ENCODE results near the gene CRAMP1.

Gene CRAMP1

DNA sequence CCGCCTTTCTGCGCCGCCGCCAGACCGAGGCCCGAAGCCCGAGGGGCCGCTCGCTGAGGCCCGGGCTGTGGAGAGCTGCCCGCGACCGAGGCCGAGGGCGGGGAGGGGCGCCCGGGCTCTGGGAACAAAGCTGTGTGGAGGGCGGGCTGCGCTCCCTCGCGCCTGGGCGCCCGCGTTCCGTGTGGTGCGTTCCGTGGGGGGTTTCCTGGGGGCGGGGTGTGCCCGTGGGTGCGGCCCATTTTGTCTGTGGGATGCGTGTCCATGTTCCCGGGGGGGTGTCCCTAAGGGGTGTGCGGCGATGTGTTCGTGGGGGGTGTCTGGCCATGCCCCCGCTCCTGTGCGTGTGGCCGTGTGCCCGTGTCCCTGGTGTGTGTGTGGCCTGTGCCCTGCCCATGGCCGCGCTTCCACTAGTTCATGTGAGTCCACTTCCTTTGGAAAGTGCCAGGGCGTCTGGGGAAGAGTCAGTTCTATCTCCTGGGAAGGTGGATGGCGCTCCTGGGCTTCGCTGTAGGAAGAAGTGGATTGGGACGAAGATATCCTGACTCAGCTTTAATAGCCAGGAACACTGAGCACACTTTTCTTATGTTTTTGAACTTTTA is 66.4 kb downstream of the CRAMP1 start (continued):
- TF ChIP-seq ZNF624 (tag by site-specific recombination; IDR thresholded peaks at IDR 0.05), result no peak
- no peak for TF ChIP-seq ZNF530 (tag by site-specific recombination; IDR thresholded peaks at IDR 0.05; ENCODE audit: low read depth)
- TF ChIP-seq ZNF112 (tag by site-specific recombination; IDR thresholded peaks at IDR 0.05), result no peak
- no peak for TF ChIP-seq KLF7 (tag by site-specific recombination; IDR thresholded peaks at IDR 0.05; ENCODE audit: borderline replicate concordance)
- TF ChIP-seq KLF10 (tag by site-specific recombination; IDR thresholded peaks at IDR 0.05), result no peak
- TF ChIP-seq, protein P1, sequence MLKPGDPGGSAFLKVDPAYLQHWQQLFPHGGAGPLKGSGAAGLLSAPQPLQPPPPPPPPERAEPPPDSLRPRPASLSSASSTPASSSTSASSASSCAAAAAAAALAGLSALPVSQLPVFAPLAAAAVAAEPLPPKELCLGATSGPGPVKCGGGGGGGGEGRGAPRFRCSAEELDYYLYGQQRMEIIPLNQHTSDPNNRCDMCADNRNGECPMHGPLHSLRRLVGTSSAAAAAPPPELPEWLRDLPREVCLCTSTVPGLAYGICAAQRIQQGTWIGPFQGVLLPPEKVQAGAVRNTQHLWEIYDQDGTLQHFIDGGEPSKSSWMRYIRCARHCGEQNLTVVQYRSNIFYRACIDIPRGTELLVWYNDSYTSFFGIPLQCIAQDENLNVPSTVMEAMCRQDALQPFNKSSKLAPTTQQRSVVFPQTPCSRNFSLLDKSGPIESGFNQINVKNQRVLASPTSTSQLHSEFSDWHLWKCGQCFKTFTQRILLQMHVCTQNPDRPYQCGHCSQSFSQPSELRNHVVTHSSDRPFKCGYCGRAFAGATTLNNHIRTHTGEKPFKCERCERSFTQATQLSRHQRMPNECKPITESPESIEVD (tag by site-specific recombination; IDR thresholded peaks at IDR 0.05), result no peak
- no peak for TF ChIP-seq BCL11A (tag by site-specific recombination; IDR thresholded peaks at IDR 0.05; ENCODE audit: low read depth)
- TF ChIP-seq ZNF132 (tag by site-specific recombination; IDR thresholded peaks at IDR 0.05; ENCODE audit: borderline replicate concordance), result no peak
- no peak for TF ChIP-seq ZNF174 (tag by site-specific recombination; IDR thresholded peaks at IDR 0.05)
- no peak for TF ChIP-seq ZNF776 (tag by site-specific recombination; IDR thresholded peaks at IDR 0.05; ENCODE audit: borderline replicate concordance)
- TF ChIP-seq ZBTB20 (tag by site-specific recombination; IDR thresholded peaks at IDR 0.05), result peak; percentile 96
- TF ChIP-seq, protein P2, sequence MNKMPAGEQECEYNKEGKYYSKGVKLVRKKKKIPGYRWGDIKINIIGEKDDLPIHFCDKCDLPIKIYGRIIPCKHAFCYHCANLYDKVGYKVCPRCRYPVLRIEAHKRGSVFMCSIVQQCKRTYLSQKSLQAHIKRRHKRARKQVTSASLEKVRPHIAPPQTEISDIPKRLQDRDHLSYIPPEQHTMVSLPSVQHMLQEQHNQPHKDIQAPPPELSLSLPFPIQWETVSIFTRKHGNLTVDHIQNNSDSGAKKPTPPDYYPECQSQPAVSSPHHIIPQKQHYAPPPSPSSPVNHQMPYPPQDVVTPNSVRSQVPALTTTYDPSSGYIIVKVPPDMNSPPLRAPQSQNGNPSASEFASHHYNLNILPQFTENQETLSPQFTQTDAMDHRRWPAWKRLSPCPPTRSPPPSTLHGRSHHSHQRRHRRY (tag by site-specific recombination; IDR thresholded peaks at IDR 0.05), result no peak
- TF ChIP-seq ZBTB17 (tag by site-specific recombination; IDR thresholded peaks at IDR 0.05), result peak; percentile 29
- TF ChIP-seq, protein P3, sequence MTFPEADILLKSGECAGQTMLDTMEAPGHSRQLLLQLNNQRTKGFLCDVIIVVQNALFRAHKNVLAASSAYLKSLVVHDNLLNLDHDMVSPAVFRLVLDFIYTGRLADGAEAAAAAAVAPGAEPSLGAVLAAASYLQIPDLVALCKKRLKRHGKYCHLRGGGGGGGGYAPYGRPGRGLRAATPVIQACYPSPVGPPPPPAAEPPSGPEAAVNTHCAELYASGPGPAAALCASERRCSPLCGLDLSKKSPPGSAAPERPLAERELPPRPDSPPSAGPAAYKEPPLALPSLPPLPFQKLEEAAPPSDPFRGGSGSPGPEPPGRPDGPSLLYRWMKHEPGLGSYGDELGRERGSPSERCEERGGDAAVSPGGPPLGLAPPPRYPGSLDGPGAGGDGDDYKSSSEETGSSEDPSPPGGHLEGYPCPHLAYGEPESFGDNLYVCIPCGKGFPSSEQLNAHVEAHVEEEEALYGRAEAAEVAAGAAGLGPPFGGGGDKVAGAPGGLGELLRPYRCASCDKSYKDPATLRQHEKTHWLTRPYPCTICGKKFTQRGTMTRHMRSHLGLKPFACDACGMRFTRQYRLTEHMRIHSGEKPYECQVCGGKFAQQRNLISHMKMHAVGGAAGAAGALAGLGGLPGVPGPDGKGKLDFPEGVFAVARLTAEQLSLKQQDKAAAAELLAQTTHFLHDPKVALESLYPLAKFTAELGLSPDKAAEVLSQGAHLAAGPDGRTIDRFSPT (tag by site-specific recombination; IDR thresholded peaks at IDR 0.05), result peak; percentile 83
- no peak for TF ChIP-seq ZNF48 (tag by site-specific recombination; IDR thresholded peaks at IDR 0.05)
- no peak for TF ChIP-seq ZNF473 (tag by site-specific recombination; IDR thresholded peaks at IDR 0.05)
- TF ChIP-seq ZNF654 (tag by site-specific recombination; IDR thresholded peaks at IDR 0.05; ENCODE audit: low read depth), result no peak
- TF ChIP-seq ZNF621 (tag by site-specific recombination; IDR thresholded peaks at IDR 0.05), result no peak
- no peak for TF ChIP-seq ZNF394 (tag by site-specific recombination; IDR thresholded peaks at IDR 0.05; ENCODE audit: borderline replicate concordance)
- no peak for TF ChIP-seq ZNF555 (tag by site-specific recombination; conservative IDR thresholded peaks at IDR 0.05)
- no peak for TF ChIP-seq ZNF404 (tag by site-specific recombination; IDR thresholded peaks at IDR 0.05)
- peak; percentile 69 for TF ChIP-seq KLF1 (tag by site-specific recombination; IDR thresholded peaks at IDR 0.05)
- TF ChIP-seq ZSCAN30 (tag by site-specific recombination; IDR thresholded peaks at IDR 0.05), result peak; percentile 80
- TF ChIP-seq, protein P4, sequence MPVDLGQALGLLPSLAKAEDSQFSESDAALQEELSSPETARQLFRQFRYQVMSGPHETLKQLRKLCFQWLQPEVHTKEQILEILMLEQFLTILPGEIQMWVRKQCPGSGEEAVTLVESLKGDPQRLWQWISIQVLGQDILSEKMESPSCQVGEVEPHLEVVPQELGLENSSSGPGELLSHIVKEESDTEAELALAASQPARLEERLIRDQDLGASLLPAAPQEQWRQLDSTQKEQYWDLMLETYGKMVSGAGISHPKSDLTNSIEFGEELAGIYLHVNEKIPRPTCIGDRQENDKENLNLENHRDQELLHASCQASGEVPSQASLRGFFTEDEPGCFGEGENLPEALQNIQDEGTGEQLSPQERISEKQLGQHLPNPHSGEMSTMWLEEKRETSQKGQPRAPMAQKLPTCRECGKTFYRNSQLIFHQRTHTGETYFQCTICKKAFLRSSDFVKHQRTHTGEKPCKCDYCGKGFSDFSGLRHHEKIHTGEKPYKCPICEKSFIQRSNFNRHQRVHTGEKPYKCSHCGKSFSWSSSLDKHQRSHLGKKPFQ (tag by site-specific recombination; IDR thresholded peaks at IDR 0.05), result 0 out of 2 replicates have a peak, but pooled peaks have one; percentile 36
- peak; percentile 91 for TF ChIP-seq GLIS1 (tag by site-specific recombination; IDR thresholded peaks at IDR 0.05)
- TF ChIP-seq MZF1 (tag by site-specific recombination; IDR thresholded peaks at IDR 0.05; ENCODE audit: borderline replicate concordance), result no peak
- peak; percentile 86; the same call in 1 of the 2 replicates for TF ChIP-seq EGR2 (tag by site-specific recombination; IDR thresholded peaks at IDR 0.05; ENCODE audit: low read depth)
- TF ChIP-seq, protein P5, sequence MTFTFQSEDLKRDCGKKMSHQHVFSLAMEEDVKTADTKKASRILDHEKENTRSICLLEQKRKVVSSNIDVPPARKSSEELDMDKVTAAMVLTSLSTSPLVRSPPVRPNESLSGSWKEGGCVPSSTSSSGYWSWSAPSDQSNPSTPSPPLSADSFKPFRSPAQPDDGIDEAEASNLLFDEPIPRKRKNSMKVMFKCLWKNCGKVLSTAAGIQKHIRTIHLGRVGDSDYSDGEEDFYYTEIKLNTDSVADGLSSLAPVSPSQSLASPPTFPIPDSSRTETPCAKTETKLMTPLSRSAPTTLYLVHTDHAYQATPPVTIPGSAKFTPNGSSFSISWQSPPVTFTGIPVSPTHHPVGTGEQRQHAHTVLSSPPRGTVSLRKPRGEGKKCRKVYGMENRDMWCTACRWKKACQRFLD (tag by site-specific recombination; IDR thresholded peaks at IDR 0.05), result no peak
- TF ChIP-seq, protein P6, sequence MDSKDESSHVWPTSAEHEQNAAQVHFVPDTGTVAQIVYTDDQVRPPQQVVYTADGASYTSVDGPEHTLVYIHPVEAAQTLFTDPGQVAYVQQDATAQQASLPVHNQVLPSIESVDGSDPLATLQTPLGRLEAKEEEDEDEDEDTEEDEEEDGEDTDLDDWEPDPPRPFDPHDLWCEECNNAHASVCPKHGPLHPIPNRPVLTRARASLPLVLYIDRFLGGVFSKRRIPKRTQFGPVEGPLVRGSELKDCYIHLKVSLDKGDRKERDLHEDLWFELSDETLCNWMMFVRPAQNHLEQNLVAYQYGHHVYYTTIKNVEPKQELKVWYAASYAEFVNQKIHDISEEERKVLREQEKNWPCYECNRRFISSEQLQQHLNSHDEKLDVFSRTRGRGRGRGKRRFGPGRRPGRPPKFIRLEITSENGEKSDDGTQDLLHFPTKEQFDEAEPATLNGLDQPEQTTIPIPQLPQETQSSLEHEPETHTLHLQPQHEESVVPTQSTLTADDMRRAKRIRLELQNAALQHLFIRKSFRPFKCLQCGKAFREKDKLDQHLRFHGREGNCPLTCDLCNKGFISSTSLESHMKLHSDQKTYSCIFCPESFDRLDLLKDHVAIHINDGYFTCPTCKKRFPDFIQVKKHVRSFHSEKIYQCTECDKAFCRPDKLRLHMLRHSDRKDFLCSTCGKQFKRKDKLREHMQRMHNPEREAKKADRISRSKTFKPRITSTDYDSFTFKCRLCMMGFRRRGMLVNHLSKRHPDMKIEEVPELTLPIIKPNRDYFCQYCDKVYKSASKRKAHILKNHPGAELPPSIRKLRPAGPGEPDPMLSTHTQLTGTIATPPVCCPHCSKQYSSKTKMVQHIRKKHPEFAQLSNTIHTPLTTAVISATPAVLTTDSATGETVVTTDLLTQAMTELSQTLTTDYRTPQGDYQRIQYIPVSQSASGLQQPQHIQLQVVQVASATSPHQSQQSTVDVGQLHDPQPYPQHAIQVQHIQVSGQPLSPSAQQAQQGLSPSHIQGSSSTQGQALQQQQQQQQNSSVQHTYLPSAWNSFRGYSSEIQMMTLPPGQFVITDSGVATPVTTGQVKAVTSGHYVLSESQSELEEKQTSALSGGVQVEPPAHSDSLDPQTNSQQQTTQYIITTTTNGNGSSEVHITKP (tag by site-specific recombination; IDR thresholded peaks at IDR 0.05), result peak; percentile 80
- TF ChIP-seq ZNF747 (tag by site-specific recombination; IDR thresholded peaks at IDR 0.05), result no peak
